ENCODE data around the gene DPYSL4.

Gene DPYSL4

GRCh38 chr10:132228616-132229015 is 41.9 kb downstream of the DPYSL4 start:
- H3K9ac ChIP-seq: no peak overlapping the region
- no peak overlapping the region for H3K4me2 ChIP-seq
- no peaks in the 10 kb centered on the region for H3K4me1 ChIP-seq (ENCODE audit: low read depth, poor library complexity, severe bottlenecking)
- H4K20me1 ChIP-seq (ENCODE audit: insufficient read depth): no peaks in the 10 kb centered on the region
- no peak overlapping the region for H3K27ac ChIP-seq
- no peaks in the 10 kb centered on the region for H3K79me2 ChIP-seq (ENCODE audit: insufficient read depth, low read depth)
- no peak overlapping the region for H2AFZ ChIP-seq (ENCODE audit: low read depth)
- no peak overlapping the region for H3K4me3 ChIP-seq (IDR thresholded peaks at IDR 0.05; ENCODE audit: insufficient read depth, low read depth, low read length)
- H3K27me3 ChIP-seq (ENCODE audit: insufficient read depth, low read depth): peaks cover 26% of the 10 kb centered on the region; the same call in 1 of the 2 replicates
- TF ChIP-seq CTCF (conservative IDR thresholded peaks at IDR 0.05; ENCODE audit: low read depth, low read length): no peak
- no peaks in the 10 kb centered on the region for H3K36me3 ChIP-seq (ENCODE audit: insufficient read depth)

GRCh38 chr10:132229096-132229495 is 42.3 kb downstream of the DPYSL4 start:
- Histone ChIP-seq H3K4me3 (IDR thresholded peaks at IDR 0.05; ENCODE audit: insufficient read depth, low read depth, low read length) (no peak overlapping the region), H3K79me2 (ENCODE audit: insufficient read depth, low read depth) (no peaks in the 10 kb centered on the region), H3K36me3 (ENCODE audit: insufficient read depth) (no peaks in the 10 kb centered on the region), H3K27me3 (ENCODE audit: insufficient read depth, low read depth) (peaks cover 26% of the 10 kb centered on the region; the same call in 1 of the 2 replicates), H3K4me2 (no peak overlapping the region), H2AFZ (ENCODE audit: low read depth) (no peak overlapping the region), H4K20me1 (ENCODE audit: insufficient read depth) (no peaks in the 10 kb centered on the region), H3K4me1 (ENCODE audit: low read depth, poor library complexity, severe bottlenecking) (no peaks in the 10 kb centered on the region), H3K9ac (no peak overlapping the region), H3K27ac (no peak overlapping the region)
- no peak for TF ChIP-seq CTCF (conservative IDR thresholded peaks at IDR 0.05; ENCODE audit: low read depth, low read length)

- Histone ChIP-seq H3K79me2 (ENCODE audit: insufficient read depth, low read depth) (no peaks in the 10 kb centered on the region), H4K20me1 (ENCODE audit: insufficient read depth) (no peaks in the 10 kb centered on the region), H3K36me3 (ENCODE audit: insufficient read depth) (no peaks in the 10 kb centered on the region), H3K4me2 (no peak overlapping the region), H3K4me3 (IDR thresholded peaks at IDR 0.05; ENCODE audit: insufficient read depth, low read depth, low read length) (no peak overlapping the region), H3K9ac (no peak overlapping the region), H2AFZ (ENCODE audit: low read depth) (no peak overlapping the region), H3K4me1 (ENCODE audit: low read depth, poor library complexity, severe bottlenecking) (no peaks in the 10 kb centered on the region), H3K27me3 (ENCODE audit: insufficient read depth, low read depth) (peaks cover 32% of the 10 kb centered on the region; the same call in 1 of the 2 replicates), H3K27ac (no peak overlapping the region)
- TF ChIP-seq CTCF (conservative IDR thresholded peaks at IDR 0.05; ENCODE audit: low read depth, low read length): no peak
Observed at GRCh38 chr10:132229834-132230556, 43.2 kb downstream of the DPYSL4 start.

- H2AFZ ChIP-seq (ENCODE audit: low read depth): no peak overlapping the region
- no peaks in the 10 kb centered on the region for H3K36me3 ChIP-seq (ENCODE audit: insufficient read depth)
- H3K27ac ChIP-seq: no peak overlapping the region
- no peaks in the 10 kb centered on the region for H3K4me1 ChIP-seq (ENCODE audit: low read depth, poor library complexity, severe bottlenecking)
- no peak overlapping the region for H3K4me2 ChIP-seq
- TF ChIP-seq CTCF (conservative IDR thresholded peaks at IDR 0.05; ENCODE audit: low read depth, low read length): no peak
- H3K79me2 ChIP-seq (ENCODE audit: insufficient read depth, low read depth): no peaks in the 10 kb centered on the region
- no peak overlapping the region for H3K9ac ChIP-seq
- no peak overlapping the region for H3K4me3 ChIP-seq (IDR thresholded peaks at IDR 0.05; ENCODE audit: insufficient read depth, low read depth, low read length)
- H4K20me1 ChIP-seq (ENCODE audit: insufficient read depth): no peaks in the 10 kb centered on the region
- peaks cover 37% of the 10 kb centered on the region; the same call in 1 of the 2 replicates for H3K27me3 ChIP-seq (ENCODE audit: insufficient read depth, low read depth)
Observed at GRCh38 chr10:132230557-132231210, 43.9 kb downstream of the DPYSL4 start.
